Measurements from ENCODE around the gene TAB3. TPM values are rescaled to one million over a fixed set of nuclear protein-coding genes. Genes with fewer than 3 reads are reported as not detected.
"Not testable (repeated sequence)": the region's sequence is repeated elsewhere in the genome, so short reads cannot be mapped to it uniquely, and the experiment has no call there.

TAB3 gene
- total RNA-seq, 1 donor from 2014 or later = 13.2 TPM

- DNase-seq = no peak
These were observed 74.1 kb downstream of the TAB3 start for GRCh38 chrX:30814978-30815377.

DNA sequence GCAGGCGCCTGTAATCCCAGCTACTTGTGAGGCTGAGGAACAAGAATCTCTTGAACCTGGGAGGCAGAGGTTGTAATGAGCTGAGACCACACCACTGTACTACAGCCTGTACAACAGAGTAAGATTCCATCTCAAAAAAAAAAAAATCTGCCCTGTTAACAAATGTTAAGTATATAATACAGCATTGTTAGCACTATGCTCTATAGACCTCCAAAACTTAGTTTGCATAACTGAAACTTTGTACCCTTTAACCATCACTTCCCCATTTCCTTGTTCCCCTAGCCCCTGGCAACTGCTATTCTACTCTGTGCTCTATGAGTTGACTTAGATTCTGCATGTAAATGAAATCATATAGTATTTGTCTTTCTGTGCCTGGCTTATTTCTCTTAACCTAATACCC is 76.7 kb downstream of the TAB3 start:
- DNase-seq = no peak

GRCh38 chrX:30806187-30806728 is 82.8 kb downstream of the TAB3 start:
- DNase-seq = no peak

- no peak for DNase-seq
These were observed 84.6 kb downstream of the TAB3 start for GRCh38 chrX:30804462-30804861.

GRCh38 chrX:30800901-30801300 is 88.2 kb downstream of the TAB3 start:
- DNase-seq = no peak

- DNase-seq = no peak
These were observed 89.7 kb downstream of the TAB3 start for GRCh38 chrX:30799327-30799726.

DNA sequence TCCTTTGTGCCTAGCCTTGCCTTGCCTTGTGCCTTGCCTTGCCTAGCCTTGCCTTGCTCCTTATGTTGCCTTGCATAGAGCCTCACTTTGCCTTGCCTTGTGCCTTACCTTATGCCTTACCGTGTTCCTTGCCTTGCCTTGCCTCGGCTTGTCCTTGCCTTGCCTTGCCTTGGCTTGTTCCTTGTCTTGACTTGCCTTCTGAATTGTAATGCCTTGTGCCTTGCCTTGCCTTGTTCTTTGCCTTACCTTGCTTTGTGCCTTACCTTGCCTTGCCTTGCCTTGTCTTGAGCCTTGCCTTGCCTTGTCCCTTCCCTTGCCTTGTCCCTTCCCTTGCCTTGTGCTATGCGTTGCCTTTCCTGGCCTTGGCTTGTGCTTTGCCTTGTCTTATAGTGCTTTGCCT is 90.2 kb downstream of the TAB3 start:
- DNase-seq = no peak

DNA sequence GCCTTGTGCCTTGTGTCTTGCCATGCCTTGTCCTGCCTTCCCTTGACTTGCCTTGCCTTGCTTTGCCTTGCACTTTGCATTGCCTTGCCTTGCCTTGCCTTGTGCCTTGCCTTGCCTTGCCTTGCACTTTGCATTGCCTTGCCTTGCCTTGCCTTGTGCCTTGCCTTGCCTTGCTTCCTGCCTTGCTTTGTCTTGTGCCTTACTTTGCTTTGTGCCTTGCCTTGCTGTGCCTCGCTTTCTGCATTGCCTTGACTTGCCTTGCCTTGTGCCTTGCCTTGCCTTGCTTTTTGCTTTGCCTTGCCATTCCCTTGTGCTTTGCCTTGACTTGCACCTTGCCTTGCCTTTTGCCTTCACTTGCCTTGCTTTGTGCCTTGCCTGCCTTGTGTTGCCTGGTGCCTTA is 91.8 kb downstream of the TAB3 start:
- DNase-seq = not testable (repeated sequence)

- DNase-seq = no peak
These were observed 92.8 kb downstream of the TAB3 start for GRCh38 chrX:30795981-30796958.

GRCh38 chrX:30794497-30794896 is 94.6 kb downstream of the TAB3 start:
- no peak for DNase-seq

DNA sequence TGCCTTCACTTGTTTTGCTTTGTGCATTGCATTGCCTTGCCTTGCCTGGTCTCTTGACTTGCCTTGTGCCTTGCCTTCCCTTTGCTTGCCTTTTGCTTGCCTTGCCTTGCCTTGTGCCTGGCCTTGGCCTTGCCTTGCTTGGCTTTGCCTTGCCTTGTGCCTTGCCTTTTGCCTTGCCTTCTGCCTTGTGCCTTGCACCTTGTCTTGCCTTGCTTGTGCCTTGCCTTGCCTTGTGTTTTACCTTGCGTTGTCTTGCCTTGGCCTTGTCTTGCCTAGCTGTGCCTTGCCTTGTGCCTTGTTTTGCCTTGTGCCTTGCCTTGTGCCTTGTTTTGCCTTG is 95.3 kb downstream of the TAB3 start:
- DNase-seq = no peak

GRCh38 chrX:30793075-30793766 is 95.8 kb downstream of the TAB3 start:
- no peak for DNase-seq

GRCh38 chrX:30791296-30792278 is 97.5 kb downstream of the TAB3 start:
- no peak for DNase-seq

- DNase-seq = no peak
These were observed 102.0 kb downstream of the TAB3 start for GRCh38 chrX:30787012-30787411.

DNA sequence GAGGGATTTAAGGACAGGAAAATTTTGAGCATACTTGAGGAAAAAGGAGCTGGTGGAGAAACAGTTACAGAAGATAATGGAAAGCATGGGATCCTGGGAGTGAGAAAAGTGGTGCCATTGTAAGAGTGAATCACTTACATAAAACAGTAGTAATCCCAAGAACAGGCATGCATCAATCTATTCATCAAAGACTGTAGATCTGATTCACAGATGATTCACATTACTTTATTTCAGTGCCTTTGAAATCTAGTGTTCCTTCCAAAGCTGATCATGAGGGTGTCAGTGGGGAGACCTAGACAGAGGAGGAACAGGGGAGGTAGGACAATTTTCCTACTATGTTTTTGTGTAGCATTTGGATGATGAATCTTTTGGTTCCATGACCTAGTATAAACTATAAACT is 102.7 kb downstream of the TAB3 start:
- no peak for DNase-seq

GRCh38 chrX:30781711-30782444 is 107.2 kb downstream of the TAB3 start:
- DNase-seq = no peak

GRCh38 chrX:30779453-30780030 is 109.5 kb downstream of the TAB3 start:
- DNase-seq = no peak

DNA sequence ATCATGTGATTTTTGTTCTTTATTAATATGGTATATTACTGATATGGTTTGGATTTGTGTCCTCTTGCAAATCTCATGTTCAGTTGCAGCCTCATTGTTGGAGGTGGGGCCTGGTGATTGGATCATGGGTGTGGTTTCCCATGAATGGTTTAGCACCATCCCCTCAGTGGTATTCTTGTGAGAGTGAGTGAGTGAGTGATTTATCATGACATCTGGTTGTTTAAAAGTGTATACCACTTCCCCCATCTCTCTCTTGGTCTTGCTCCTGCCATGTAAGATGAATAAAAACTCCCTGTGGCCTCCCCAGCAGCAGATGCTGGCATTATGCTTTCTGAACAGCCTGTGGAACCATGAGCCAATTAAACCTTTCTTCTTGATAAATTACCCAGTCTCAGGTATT is 111.5 kb downstream of the TAB3 start:
- no peak for DNase-seq
